Skeletal muscle satellite cell (primary cell): ENCODE data around the gene RPL27A. TPM values are rescaled to one million over a fixed set of nuclear protein-coding genes. Genes with fewer than 3 reads are reported as not detected.

Experiments
- small RNA-seq: library from RNA; depleted of rRNA; stranded (forward); fragments of <200 nt; gene quantifications from one replicate; pipeline ENCODE3, GENCODE V24; 2012

RPL27A gene

Small RNA genes within 50 kb of the gene (small RNA-seq; reads per million reads assigned to genes)
- gene SNORA3A (not detected), gene SNORA3B (153 reads per million, percentile 97 among the genes with 10 or more reads in this experiment)
